HG02763 (cell line): Measurements from ENCODE around the gene GFOD2.
"Not testable (repeated sequence)": the region's sequence is repeated elsewhere in the genome, so short reads cannot be mapped to it uniquely, and the experiment has no call there.

Experiments used
- ATAC-seq: cut with Tn5 transposase; IDR thresholded peaks from one replicate; pipeline ENCODE4 v1.9.1; 2021; ENCODE audit warnings: mild to moderate bottlenecking, moderate library complexity; ENCODE audit not compliant: unreplicated experiment

GFOD2 gene

GRCh38 chr16:67707210-67707609 is 11.9 kb downstream of the GFOD2 start:
- no peak for ATAC-seq

- ATAC-seq = no peak
Measured at GRCh38 chr16:67704110-67704509, 15.0 kb downstream of the GFOD2 start.

GRCh38 chr16:67703626-67704025 is 15.5 kb downstream of the GFOD2 start:
- ATAC-seq = no peak

GRCh38 chr16:67702130-67702529 is 17.0 kb downstream of the GFOD2 start:
- ATAC-seq = no peak

- no peak for ATAC-seq
Measured at GRCh38 chr16:67701420-67701819, 17.7 kb downstream of the GFOD2 start.

- no peak for ATAC-seq
Measured at GRCh38 chr16:67699265-67699664, 19.9 kb downstream of the GFOD2 start.

- ATAC-seq = no peak
Measured at GRCh38 chr16:67697422-67698185, 21.5 kb downstream of the GFOD2 start.

GRCh38 chr16:67694611-67695010 is 24.5 kb downstream of the GFOD2 start:
- no peak for ATAC-seq

- ATAC-seq = not testable (repeated sequence)
Measured at GRCh38 chr16:67693517-67694285, 25.4 kb downstream of the GFOD2 start.

- no peak for ATAC-seq
Measured at GRCh38 chr16:67685388-67686112, 33.6 kb downstream of the GFOD2 start.

GRCh38 chr16:67683767-67684166 is 35.3 kb downstream of the GFOD2 start:
- ATAC-seq = no peak

GRCh38 chr16:67679935-67680897 is 38.9 kb downstream of the GFOD2 start:
- no peak for ATAC-seq

- ATAC-seq = no peak
Measured at GRCh38 chr16:67678354-67679023, 40.6 kb downstream of the GFOD2 start.

- no peak for ATAC-seq
Measured at GRCh38 chr16:67677712-67678111, 41.4 kb downstream of the GFOD2 start.

GRCh38 chr16:67676939-67677338 is 42.2 kb downstream of the GFOD2 start:
- ATAC-seq = no peak

GRCh38 chr16:67676516-67676915 is 42.6 kb downstream of the GFOD2 start:
- no peak for ATAC-seq

GRCh38 chr16:67675999-67676398 is 43.1 kb downstream of the GFOD2 start:
- ATAC-seq = no peak

- ATAC-seq = no peak
Measured at GRCh38 chr16:67675579-67675935, 43.6 kb downstream of the GFOD2 start.

- ATAC-seq = no peak
Measured at GRCh38 chr16:67674851-67675578, 44.1 kb downstream of the GFOD2 start.
